DMS79 (cell line): ENCODE results near the gene THRB.
"Not testable (repeated sequence)": the region's sequence is repeated elsewhere in the genome, so short reads cannot be mapped to it uniquely, and the experiment has no call there.

ENCODE experiments used
- DNase-seq: peaks from one replicate; lab custom pipeline; 2025; lab: John Stamatoyannopoulos, UW

The THRB gene

DNA sequence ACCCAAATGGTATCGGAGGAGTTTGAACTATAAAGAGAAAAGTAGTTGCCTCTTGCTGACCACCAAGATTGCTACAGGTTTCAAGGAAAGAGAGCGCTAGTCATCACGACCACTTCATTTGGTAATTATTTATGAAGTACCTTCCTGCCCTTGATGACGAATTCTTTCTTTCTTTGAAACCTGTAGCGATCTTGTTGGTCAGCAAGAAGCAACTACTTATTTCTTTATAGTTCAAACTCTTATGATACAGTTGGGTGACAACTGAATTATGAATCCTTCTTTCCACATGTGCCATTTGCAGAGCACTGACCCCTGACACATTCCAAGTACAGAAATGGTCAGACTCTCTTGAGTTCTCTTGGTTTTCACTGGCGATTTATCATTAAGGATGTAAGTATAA is 46.8 kb downstream of the THRB start:
- no peak for DNase-seq

DNA sequence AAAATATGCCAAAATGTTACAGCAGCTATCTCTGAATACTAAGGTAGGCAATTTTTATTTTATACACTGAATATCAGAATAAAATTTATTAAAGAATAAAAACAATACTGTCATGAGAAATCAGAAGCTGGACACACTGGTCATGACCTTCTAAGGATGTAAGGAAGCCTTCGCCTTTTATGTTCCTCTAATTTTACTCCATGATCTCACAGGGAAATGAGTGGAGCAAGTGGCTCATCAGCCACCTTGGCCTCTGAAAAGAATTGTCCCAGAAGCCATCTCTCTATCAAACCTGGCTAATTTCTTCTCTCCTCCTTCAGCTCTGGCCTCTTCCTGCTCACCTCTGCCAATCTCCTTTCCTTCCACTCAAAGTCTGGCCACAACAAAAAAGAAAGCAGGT is 48.6 kb downstream of the THRB start:
- DNase-seq = no peak

DNA sequence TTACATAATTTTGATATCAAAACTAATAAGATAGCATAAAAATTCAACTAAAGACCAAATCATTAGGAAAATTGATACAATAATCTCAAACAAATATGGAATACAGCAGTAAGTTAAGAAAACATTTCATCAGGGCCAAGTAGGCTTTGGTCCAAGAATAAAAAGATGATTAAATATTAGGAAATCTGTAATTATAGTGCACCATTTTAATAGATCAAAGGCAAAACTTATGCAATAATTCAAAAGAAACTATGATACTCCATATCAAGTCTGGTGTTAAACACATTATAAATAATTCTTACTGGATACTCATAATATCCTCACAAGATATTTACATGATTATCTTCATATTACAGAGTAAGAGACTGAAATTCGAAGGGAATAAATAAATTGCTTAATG is 51.2 kb downstream of the THRB start:
- DNase-seq = no peak

DNA sequence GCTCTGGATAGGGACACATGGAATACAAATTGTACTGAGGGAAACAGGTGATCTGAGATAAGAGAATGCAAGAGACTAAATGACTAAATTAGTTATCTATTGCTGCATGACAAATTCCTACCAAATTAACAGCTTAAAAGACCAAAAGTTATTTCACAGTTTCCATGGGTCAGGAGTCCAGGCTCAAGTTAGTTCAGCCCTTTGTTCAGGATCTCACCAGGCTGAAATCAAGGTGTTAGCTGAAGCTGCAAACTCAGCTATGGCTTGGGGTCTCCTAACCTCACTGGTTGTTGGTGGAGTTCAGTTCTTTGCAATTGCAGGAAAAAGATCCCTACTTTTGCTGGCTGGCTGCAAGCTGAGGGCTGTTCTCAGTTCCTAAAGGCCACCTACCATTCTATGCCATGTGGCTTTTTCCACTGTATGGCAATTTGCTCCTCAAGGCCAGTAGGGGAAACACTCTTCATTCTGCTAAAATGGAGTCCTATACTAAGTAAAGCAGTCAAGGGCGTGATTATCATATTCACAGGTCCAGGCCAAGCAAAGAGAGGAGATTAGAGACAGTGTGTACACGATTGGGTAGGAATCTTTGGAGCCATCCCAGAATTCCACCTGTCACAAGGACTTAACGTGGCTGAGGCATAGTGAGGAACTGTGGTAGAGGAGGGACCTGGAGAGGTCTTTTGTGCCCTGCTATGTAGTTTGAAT is 53.7 kb downstream of the THRB start:
- DNase-seq = no peak

DNA sequence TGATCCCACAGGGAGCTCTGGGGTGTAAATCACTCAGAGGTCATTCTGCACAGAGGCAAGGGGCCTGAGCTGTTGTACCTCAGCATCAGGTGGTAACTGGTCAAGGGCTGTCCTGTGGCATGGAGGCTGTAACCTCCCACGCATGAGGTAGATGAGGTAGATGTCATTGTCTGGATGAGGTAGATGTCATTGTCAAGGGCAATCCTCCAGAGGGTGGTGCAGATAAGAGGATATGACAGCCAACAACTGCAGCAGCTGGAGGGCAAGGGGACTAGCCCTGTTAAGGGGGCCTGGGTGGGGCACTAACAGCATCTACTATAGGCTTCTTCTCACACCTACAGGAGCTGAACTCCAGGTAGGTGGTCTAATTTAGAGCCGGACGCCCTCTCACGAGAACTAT is 55.6 kb downstream of the THRB start:
- no peak for DNase-seq

DNA sequence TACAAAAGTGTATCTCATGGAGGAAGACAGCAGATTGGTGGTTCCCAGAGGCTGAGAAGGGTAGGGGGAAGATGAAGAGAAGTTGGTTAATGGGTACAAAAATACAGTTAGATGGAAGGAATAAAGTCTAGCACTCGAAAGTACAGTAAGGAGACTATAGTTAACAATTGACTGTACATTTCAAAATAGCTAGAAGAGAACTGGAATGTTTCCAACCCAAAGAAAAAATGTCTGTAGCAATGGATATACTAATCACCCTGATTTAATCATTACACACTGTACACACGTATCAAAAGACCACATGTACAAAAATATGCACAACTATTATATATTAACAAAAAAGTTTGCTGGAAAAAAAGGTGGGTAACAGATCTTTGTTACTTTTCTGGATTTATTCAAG is 57.3 kb downstream of the THRB start:
- DNase-seq = no peak

DNA sequence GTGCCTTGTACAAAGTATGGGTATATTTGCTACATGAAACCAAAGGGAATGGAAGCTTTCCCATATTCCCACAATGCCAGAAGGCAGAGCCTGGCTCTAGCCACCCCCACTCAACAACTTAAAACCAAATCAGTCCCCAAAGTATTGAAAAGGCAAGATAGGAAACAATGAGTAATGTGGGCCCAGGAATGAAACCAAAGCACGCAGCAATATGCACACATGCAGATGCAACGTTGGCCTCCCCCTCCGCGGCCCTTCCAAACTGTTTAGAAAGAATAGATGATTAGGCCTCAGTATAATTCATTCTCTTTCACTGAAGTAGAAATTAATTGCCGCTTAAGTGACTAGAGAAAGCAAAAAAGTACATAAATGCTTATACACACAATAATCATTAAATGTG is 59.1 kb downstream of the THRB start:
- DNase-seq = no peak

DNA sequence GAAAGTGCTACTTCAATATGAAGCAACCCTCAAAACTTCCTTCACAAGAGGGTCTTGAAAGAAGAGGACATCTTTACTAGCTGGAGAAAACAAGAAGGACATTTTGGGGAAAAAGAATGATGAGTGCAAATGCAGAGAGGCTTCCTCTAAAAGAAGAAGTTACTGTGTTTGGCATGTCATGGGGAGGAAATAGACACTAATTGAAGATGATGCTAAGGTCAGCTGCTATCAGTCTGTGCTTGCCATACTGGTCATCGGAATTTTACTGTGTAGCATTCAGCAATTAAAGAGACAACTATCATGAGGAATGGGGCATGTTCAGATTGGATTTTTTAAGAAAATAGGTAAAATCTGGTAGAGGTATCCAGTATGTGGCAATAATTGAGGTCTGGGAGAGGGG is 60.0 kb downstream of the THRB start:
- DNase-seq = no peak

DNA sequence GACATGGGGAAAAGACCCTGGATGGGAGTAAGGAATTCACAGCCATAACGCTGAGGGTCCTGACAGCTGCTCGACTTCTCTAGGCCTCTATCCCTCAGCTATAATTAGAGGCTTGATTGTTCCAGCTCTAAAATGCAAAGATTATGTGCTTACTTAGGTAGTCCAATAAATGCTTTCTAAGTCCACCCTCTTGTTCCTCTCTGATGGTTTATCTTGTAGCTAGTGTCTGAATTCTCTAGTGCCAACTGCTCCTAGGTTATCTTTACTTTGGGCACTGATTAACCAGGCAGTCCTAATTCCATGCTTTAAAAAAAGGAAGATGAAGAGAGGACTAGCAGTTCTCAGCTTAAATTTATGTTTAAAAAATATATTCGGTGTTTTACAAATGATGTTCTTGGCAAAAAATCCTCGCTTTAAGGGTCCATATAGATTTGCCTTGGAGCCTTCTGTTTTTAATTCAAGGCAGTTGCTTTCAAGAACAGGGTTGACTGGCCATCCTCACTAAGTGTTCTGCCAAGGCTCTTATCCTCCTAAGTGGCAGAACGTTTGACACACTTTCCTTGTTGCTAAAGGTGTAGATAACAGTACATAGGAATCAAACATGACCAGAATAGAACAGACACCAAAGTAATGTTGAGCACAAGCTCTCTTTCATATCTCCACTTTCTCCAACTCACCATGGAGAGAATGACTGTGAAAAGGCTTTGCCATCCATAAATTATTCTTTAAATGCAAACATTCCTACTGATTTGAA is 60.6 kb downstream of the THRB start:
- no peak for DNase-seq

DNA sequence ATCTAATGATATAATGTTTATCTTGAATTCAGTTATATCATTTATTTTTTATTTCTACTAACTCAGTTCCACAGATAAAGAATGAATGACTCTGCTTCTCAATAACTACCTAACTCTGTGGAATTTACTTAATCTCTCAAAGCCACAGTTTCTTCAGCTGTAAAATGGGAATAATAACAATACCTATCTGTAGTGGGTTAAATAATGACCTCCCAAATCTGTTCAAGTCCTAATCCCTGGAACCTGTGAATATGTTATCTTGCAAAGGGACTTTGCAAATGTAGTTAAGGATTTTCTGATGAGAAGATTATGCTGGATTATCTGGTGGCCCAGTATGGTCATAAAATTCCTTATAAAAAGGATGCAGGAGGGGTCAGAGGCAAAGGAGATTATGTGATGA is 61.7 kb downstream of the THRB start:
- no peak for DNase-seq

DNA sequence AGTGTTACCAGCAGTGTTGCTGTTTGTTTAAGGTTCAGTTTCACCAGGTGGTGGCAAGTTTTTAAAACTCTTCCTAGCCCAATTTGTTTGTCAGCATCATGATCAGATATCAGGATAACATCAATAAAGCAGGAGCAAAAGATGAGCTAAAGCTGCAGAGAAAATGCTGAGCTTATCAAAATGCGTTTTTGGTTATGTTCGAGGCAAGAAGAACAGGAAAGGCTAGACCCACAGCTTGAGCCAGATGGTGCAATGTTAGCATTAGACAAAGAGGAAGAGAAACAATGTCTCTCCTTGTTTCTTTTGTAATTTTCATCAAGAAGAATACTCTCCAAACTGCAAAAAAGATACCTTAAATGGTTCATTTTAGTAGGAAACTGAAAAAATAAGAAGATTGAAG is 66.2 kb downstream of the THRB start:
- no peak for DNase-seq

DNA sequence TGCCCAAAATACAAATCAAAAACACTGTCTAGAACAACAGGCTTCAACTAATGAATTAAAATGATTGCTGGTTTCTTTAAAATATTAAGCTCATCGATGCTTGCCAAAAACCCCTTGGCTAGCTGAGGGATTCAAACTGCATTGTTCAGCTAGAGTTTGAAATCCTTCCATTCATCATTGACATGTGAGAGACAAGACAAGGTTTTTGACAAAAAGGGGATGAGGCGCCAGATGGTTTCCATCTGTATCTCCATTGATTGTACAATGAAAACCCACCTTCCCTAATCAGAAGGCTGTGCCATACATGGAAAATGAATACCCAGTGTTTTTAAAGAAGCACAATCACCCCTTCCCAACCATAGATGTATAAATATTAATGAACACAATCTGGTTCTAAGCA is 67.8 kb downstream of the THRB start:
- DNase-seq = no peak

DNA sequence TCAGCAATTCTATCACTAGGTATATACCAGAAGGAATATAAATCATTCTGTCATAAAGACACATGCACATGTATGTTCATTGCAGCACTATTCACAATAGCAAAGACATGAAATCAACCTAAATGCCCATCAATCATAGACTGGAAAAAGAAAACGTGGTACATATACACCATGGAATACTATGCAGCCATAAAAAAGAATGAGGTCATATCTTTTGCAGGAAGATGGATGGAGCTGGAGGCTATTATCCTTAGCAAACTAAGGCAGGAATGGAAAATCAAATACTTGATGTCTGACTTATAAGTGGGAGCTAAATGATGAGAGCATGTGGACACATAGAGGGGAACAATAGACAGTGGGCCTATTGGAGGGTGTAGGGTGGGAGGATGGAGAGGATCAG is 73.8 kb downstream of the THRB start:
- DNase-seq = not testable (repeated sequence)

DNA sequence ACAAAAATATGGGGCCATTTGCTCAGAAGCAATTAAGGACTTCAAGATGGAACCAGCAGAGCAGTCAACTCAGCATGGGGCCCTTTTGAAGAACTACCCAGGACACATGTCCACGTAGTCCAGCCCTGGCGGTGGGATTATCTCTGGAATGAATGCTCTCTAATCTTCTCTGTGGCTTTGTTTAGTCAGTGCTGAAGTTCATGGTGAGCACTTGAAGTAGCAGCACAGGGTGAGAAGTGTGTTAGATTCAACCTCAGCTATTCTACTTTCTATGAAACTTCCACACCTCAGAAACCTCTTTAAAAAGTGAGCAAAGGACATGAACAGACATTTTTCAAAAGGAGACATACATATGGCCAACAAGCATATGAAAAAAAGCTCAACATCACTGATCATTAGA is 74.4 kb downstream of the THRB start:
- DNase-seq = no peak

DNA sequence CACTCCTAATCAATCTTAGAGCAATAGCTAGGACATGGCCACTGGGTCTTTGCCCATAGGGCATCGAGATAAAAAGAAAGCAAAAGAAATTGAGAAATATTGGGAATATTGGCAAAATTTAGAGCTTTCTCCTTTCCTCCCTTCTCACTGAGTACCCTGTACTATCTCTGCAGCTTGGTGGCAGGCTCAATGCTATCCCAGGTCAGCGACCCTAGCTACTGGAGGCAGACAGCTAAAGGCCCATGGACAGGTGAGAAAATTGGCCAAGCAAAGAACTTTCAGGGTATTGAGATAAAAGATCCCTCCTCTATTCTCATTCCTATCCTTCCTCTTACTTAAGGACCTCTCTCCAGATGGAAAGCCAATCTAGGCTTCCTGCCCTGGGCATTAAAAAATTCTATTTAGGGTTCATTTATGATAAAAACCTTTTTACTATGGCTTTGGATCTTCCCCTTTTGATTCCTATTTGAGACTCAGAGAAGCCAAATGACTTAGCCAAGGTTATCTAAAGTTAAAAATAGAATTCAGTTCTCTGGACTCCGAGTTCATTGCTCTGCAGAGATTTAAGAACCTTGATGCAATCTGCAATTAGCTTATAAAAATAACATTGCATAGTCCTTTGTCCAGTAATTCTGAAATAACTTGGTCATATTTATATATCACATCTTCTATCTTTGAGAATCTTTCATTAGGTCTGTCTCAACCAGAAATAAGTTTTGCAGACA is 75.4 kb downstream of the THRB start:
- no peak for DNase-seq

DNA sequence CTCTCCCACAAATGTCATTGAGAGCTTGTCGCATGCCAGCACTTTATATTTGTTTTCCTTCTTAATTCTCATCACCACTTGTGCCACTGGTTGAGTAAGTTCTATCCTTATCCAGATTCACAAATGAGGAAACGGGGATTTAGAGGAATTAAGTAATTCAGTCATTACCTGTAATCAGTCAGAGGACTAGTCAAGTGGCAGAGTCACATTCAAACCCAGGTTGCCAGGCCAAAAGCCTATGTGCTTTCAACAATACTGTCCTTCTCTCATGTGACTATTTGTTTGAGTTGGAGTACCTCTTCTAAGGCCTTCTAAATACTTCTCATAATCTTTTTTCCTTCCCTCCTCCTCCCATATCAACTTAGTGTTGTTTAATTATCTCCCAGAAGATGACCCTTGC is 76.9 kb downstream of the THRB start:
- no peak for DNase-seq

DNA sequence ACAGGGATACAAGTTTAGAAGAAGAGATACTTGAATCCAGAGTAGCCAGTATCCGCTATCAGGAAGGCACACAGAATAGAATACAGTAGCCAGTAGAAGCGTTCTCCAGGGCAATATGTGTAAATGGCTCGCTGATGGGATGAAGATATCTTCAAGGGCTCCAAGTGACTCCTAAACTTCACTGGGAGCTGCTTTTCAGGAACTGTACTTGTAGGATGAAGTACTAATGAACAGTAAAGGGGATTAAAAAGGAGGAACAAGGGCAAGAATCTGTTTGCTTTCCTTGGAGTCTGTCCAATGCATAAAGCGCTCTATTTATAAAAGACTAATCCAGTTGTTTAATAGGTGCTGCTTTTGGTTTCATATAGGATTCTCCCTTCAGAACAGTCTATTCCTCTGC is 78.4 kb downstream of the THRB start:
- DNase-seq = no peak

DNA sequence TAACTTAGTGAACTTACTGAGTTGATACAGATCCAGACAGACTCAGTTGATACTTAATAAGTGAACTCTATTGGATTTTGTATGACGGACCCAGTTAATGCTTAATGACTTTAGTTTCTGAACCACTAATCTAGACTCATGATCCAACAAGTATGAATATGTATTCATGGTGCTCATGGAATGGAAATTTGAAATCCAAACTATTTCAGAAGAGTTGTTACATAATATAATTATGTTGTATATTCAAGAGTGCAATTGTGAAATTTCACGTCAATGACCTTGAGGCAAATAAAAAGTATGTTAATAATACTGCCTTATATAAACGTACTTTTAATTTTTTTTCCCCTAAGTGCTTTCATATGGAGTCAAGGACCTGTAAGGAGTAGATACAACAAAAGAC is 78.8 kb downstream of the THRB start:
- no peak for DNase-seq

DNA sequence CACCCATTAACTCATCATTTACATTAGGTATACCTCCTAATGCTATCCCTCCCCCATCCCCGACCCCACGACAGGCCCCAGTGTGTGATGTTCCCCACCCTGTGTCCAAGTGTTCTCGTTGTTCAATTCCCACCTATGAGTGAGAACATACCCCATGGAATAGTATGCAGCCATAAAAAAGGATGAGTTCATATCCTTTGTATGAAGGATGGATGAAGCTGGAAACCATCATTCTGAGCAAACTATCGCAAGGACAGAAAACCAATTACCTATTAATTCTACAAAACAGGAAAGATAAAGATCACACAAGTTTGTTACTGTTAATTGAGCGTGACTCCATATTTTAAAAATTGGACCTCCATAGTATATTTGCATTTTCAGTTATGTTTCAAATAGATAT is 81.0 kb downstream of the THRB start:
- not testable (repeated sequence) for DNase-seq

DNA sequence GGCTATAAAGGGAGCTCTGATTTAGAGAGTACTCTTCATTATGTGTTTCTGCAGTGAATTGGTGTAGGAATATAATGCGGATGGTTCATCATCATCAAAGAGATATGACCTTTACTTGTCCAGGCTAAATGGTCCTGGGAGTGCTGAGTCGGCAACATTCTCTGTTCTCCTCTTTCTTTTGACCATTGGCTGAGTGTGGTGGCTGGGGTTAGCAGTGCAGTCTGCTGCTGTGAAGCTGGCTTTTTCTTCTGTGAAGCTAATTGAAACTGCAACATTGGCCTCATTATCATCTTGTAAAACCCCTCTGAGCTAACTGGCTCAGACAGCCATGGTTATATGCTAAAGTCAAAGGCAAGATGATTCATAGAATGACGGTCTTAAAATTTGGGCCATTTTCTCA is 83.8 kb downstream of the THRB start:
- DNase-seq = no peak

DNA sequence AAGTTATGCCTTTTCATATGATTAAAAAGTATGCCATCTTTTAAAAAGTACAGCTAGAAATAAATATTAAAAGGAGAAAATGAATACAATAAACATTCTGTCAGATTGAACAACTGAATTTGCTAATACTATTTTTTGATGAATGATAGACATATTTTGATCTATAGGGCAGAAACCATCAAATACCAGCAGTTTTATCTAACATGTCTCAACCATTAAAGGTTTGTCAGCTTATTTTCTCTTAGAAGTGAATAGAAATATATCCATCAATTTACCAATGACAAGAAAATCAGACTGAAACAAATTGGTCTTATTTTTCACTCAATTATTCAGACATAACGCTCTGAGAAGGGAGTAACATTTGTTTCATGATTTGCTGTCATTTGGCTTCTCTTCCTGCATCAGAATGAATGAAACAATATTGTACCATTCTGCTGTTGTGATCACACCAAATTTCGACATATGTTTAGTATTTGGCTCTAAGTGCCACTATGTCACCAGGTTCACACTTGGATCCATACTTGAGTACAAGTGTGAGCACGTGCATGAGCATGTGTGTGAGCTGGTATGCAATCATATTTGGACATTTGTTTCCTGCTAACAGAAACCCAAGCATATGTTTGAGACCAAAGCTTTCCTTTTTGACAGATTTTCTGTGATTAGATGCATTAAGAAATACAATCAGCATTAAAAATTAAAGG is 86.5 kb downstream of the THRB start:
- DNase-seq = no peak

DNA sequence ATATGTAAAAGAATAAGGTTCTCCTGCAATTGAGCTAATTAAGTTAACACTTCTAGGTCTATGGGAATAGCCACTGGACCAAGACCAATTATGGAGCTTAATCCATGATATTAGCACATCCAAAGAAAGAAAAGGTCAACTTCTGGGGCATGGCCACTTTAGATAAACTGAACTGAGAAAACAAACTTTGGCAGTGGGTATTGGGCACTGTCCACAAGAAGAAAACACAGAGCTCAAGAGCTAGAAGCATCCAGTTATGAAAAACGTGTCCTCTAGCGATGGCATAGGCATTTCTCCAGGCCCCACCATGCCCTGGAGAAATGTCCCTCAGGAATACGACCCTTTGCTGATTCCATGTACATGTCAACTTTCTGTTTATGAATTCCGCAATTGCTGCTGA is 87.8 kb downstream of the THRB start:
- no peak for DNase-seq

DNA sequence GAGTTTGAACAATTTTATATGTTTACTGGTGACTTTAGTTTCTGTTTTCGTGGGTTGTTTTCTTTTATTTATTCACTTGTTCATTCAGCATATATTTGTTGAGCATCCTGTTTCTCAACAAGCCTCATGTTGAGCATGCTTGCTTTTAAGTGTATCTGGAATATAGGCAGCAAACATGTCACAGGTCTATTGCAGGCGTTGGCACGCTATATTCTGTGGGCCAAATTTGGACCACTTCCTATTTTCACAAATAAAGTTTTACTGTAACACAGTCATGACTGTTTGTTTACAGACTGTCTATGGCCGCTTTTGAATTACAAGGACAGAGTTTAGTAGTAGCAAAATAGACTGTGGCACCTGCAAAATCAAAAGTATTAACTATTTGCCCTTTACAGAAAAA is 89.6 kb downstream of the THRB start:
- no peak for DNase-seq
